Osteocyte (in vitro differentiated cells): ENCODE measurements around the gene YJEFN3. TPM values are rescaled to one million over a fixed set of nuclear protein-coding genes. Genes with fewer than 3 reads are reported as not detected.

Experiments used
- DNase-seq: peaks from one replicate; pipeline ENCODE4 v3.0.0; 2021; ENCODE audit warnings: mixed read lengths; ENCODE audit not compliant: unreplicated experiment; ENCODE audit errors: extremely low spot score
- H3K27ac Mint-ChIP-seq: one replicate; pipeline ENCODE4 v1.8.0; 2021; ENCODE audit warnings: mild to moderate bottlenecking, mixed read lengths; ENCODE audit not compliant: unreplicated experiment
- H3K27me3 Mint-ChIP-seq: one replicate; pipeline ENCODE4 v1.8.0; 2021; ENCODE audit warnings: mixed read lengths; ENCODE audit not compliant: unreplicated experiment
- H3K36me3 Mint-ChIP-seq: one replicate; pipeline ENCODE4 v1.8.0; 2021; ENCODE audit warnings: mixed read lengths; ENCODE audit not compliant: unreplicated experiment
- H3K4me1 Mint-ChIP-seq: one replicate; pipeline ENCODE4 v1.8.0; 2021; ENCODE audit warnings: mixed read lengths; ENCODE audit not compliant: unreplicated experiment
- H3K4me3 Mint-ChIP-seq: one replicate; pipeline ENCODE4 v1.8.0; 2021; ENCODE audit warnings: mild to moderate bottlenecking, moderate library complexity, mixed read lengths; ENCODE audit not compliant: unreplicated experiment
- H3K9me3 Mint-ChIP-seq: one replicate; pipeline ENCODE4 v1.8.0; 2021; ENCODE audit warnings: mixed read lengths; ENCODE audit not compliant: unreplicated experiment
- total RNA-seq: library from RNA; stranded (reverse); gene quantifications from 2 replicates; pipeline ENCODE4 v1.2.1, GENCODE V29; 2021
- TF ChIP-seq, protein P1 (sequence below): fragments of 200-600 bp; sonication (generic); IDR thresholded peaks from 2 replicates; pipeline ENCODE4 v1.5.0; 2021; ENCODE audit warnings: antibody characterized with exemption, mild to moderate bottlenecking, moderate library complexity

The YJEFN3 gene
- total RNA-seq, 1 donor from 2014 or later = 6.1 TPM

DNA sequence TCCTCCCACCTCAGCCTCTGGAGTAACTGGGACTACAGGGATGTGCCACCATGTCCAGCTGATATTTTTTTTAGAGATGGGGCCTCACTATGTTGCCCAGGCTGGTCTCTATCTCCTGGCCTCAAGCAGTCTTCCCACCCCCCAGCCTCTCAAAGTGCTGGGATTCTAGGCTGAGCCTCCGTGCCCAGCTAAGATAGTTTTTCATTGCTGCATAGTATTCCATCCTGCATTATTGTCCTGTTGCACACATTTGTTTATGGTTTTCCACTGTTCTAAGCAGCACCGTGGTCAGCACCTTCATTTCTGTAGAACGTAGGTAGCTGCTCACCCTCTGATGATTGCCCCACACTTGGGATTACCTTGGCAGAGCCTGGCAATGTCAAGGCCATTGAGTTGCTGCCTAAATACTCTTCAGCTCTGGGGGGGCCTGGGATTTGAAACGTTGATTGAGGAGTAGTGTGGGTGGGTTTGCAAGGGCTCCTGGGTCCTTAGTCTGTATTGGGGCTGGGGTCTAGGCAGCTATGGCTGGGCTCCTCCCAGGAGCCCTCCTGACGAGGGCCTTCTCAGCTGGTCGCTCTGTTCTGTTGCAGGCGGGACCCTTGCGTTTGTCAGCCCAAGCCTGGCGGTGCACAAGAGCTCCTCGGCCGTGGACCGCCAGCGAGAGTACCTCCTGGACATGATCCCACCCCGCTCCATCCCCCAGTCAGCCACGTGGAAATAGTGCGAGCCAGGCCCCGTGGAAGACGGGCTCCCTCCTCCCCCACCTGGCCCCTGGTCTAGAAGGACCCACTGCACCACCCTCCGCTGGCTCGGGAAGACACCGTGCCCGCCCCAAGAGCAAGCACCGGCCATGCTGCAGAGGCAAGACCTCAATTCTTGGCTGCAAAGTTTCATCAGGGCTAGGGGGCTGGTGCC, 23.7 kb upstream of the YJEFN3 start:
- H3K27me3 Mint-ChIP-seq = no peaks in the 10 kb centered on the region
- peaks cover 36% of the 10 kb centered on the region for H3K36me3 Mint-ChIP-seq
- peaks cover 4% of the 10 kb centered on the region for H3K4me1 Mint-ChIP-seq
- no peak for DNase-seq
- no peak overlapping the region for H3K27ac Mint-ChIP-seq
- no peak overlapping the region for H3K4me3 Mint-ChIP-seq
- TF ChIP-seq, protein P1, sequence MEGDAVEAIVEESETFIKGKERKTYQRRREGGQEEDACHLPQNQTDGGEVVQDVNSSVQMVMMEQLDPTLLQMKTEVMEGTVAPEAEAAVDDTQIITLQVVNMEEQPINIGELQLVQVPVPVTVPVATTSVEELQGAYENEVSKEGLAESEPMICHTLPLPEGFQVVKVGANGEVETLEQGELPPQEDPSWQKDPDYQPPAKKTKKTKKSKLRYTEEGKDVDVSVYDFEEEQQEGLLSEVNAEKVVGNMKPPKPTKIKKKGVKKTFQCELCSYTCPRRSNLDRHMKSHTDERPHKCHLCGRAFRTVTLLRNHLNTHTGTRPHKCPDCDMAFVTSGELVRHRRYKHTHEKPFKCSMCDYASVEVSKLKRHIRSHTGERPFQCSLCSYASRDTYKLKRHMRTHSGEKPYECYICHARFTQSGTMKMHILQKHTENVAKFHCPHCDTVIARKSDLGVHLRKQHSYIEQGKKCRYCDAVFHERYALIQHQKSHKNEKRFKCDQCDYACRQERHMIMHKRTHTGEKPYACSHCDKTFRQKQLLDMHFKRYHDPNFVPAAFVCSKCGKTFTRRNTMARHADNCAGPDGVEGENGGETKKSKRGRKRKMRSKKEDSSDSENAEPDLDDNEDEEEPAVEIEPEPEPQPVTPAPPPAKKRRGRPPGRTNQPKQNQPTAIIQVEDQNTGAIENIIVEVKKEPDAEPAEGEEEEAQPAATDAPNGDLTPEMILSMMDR = no peak
- no peaks in the 10 kb centered on the region for H3K9me3 Mint-ChIP-seq

DNA sequence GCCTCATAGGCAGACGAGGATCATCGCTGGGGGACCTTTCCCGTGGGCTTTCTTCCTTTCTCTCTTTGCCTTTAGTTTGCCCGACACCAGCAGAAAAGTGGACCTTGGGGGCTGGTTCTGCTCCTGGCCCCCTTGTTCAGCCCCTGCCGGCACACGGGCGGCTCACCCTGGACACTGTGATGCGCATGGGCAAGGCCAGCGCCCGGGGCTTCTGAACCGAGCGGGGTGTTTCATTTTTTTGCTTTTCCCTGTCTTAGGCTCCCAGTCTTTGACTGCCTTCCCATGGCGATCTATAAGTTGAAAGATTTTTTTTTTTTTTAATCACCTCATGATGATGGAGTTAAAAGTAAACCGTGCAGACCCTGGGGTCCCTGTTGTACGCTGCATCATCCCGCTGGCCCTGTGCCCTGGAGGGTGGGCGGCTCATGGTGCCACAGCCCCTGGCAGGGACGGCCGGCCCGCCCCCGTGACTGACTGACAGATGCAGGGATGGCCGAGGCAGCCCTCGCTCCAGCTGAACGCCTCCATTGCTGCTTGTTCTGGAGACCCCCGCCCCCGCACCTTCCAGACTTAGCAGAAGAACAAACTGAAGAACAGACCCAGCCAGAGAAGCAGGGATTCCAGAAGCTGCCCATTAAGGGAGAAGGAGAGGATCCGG, 22.9 kb upstream of the YJEFN3 start:
- TF ChIP-seq, protein P1 = no peak
- Mint-ChIP-seq H3K4me1 (peaks cover 4% of the 10 kb centered on the region), H3K27me3 (no peaks in the 10 kb centered on the region), H3K9me3 (no peaks in the 10 kb centered on the region), H3K4me3 (no peak overlapping the region), H3K36me3 (peaks cover 35% of the 10 kb centered on the region), H3K27ac (no peak overlapping the region)
- no peak for DNase-seq

DNA sequence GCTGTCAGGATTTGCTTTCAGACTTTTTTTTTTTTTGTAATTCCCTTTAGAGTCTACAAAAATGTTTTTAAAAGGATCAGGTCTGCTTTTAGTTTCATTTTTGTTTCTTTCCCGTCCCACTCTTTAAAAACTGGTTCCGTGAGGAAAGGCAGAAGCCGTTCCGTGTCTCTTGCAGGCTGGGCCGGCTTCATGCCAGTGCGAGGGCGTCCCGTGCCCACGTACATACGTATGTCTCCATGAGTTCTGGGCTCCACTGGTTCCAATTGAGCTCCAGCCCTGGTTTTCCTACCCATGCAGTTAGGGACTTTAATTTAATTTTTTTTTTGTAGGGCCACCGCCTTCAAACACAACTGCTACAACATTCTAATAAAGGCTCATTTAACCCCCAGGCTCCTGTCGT, 22.1 kb upstream of the YJEFN3 start:
- TF ChIP-seq, protein P1 = no peak
- no peaks in the 10 kb centered on the region for H3K9me3 Mint-ChIP-seq
- peaks cover 31% of the 10 kb centered on the region for H3K36me3 Mint-ChIP-seq
- DNase-seq = no peak
- peak overlapping the region; percentile 50 for H3K27ac Mint-ChIP-seq
- H3K4me3 Mint-ChIP-seq = no peak overlapping the region
- H3K27me3 Mint-ChIP-seq = no peaks in the 10 kb centered on the region
- peaks cover 4% of the 10 kb centered on the region for H3K4me1 Mint-ChIP-seq

DNA sequence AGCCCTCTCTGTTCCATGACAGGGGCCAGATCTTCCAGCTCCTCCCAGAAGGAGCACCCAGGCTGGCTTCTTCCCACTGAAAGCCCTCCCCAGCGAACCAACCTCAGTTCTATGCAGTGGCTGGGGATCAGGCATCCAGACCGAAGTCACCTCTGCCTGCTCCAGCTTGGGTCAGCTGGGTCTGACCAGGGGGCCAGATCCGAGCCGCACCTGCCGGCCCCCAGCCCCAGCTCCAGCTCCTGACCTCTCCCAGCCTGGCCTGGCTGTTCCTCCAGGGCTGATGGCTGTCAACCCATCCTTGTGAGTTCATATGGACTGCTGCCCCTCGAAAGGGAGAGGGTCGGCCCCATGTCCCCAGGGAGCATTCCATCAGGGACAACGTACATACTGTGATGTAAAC, 21.4 kb upstream of the YJEFN3 start:
- Mint-ChIP-seq H3K9me3 (no peaks in the 10 kb centered on the region), H3K27ac (no peak overlapping the region), H3K36me3 (peaks cover 24% of the 10 kb centered on the region), H3K4me3 (no peak overlapping the region), H3K27me3 (no peaks in the 10 kb centered on the region), H3K4me1 (peaks cover 4% of the 10 kb centered on the region)
- DNase-seq = no peak
- TF ChIP-seq, protein P1 = no peak

DNA sequence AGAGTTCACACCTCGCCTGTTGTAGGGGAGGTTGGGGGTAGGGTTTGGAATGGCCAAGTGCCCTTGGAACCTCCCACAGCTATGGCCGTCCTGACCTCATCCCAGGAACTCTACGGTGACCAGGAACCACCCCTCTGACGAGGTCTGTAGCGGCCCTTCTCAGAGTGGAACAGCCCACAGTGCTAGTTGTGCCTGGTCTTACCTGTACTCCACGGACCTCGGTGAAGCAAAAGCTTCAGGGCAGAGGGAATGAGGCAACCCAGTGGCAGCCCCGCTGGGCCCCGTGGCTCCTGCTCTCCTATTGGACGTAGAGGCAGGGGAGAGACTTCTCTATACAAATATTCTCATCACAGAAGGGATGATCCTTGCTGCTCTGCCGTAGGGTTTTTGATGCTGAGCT, 20.5 kb upstream of the YJEFN3 start:
- H3K4me3 Mint-ChIP-seq = no peak overlapping the region
- H3K36me3 Mint-ChIP-seq = peaks cover 16% of the 10 kb centered on the region
- H3K4me1 Mint-ChIP-seq = peaks cover 4% of the 10 kb centered on the region
- no peak overlapping the region for H3K27ac Mint-ChIP-seq
- H3K9me3 Mint-ChIP-seq = no peaks in the 10 kb centered on the region
- DNase-seq = no peak
- TF ChIP-seq, protein P1 = no peak
- H3K27me3 Mint-ChIP-seq = no peaks in the 10 kb centered on the region
